Panc1 (cell line): Measurements from ENCODE around the gene APCDD1L. TPM values are rescaled to one million over a fixed set of nuclear protein-coding genes. Genes with fewer than 3 reads are reported as not detected.

ENCODE experiments used
- ATAC-seq: fragments of 200-7000 bp; cut with Tn5 transposase; 2 replicates; pipeline ENCODE4 v1.9.1; 2020; ENCODE audit warnings: mild to moderate bottlenecking, moderate library complexity
- BruUV-seq: library from RNA; stranded (reverse); fragments of 400-500 nt; replicated peaks from 2 replicates; lab custom pipeline; 2021; lab: Mats Ljungman, UMichigan
- CTCF ChIA-PET: fragments of 300-600 bp; sonication (Branson Sonifier 250); formaldehyde crosslinking; loops from one replicate; lab custom pipeline; 2022; ENCODE audit warnings: antibody characterized with exemption; lab: Charles Lee
- POLR2A ChIA-PET: fragments of 300-600 bp; sonication (Branson Sonifier 250); formaldehyde crosslinking; loops from one replicate; lab custom pipeline; 2022; ENCODE audit warnings: antibody characterized with exemption; lab: Charles Lee
- DNase-seq: peaks from one replicate; pipeline ENCODE4 v3.0.0-alpha.2; 2010; ENCODE audit warnings: low read depth, low spot score
- H3K27ac ChIP-seq: 2 replicates; pipeline ENCODE4 v1.5.1; 2011; ENCODE audit warnings: mild to moderate bottlenecking, low read length, inconsistent platforms
- H3K27me3 ChIP-seq: fragments of 200-500 bp; sonication (Bioruptor generic); 2 replicates; pipeline ENCODE4 v1.6.0; 2014; ENCODE audit warnings: low read length, inconsistent platforms; ENCODE audit not compliant: control insufficient read depth, insufficient read depth
- H3K36me3 ChIP-seq: fragments of 200-500 bp; sonication (Bioruptor generic); 2 replicates; pipeline ENCODE4 v1.5.1; 2014; ENCODE audit warnings: inconsistent platforms, mild to moderate bottlenecking, low read length, moderate library complexity; ENCODE audit not compliant: control insufficient read depth, insufficient read depth
- H3K4me1 ChIP-seq: 2 replicates; pipeline ENCODE4 v1.5.1; 2011; ENCODE audit warnings: inconsistent platforms, mild to moderate bottlenecking, low read length, moderate library complexity; ENCODE audit not compliant: control insufficient read depth, insufficient read depth
- H3K4me3 ChIP-seq, 2 experiments: 2 replicates each; pipeline ENCODE4 v1.5.1; 2011 to 2012; ENCODE audit warnings: low read depth in 2 of 2, low read length in 2 of 2, mild to moderate bottlenecking in 2 of 2, inconsistent platforms in 1 of 2, moderate library complexity in 1 of 2
- H3K9me3 ChIP-seq: fragments of 200-500 bp; sonication (Bioruptor generic); 2 replicates; pipeline ENCODE4 v1.5.1; 2014; ENCODE audit warnings: low read depth, mild to moderate bottlenecking, inconsistent platforms, low read length, moderate library complexity; ENCODE audit not compliant: control insufficient read depth, insufficient read depth
- POLR2AphosphoS5 ChIP-seq: IDR thresholded peaks from 2 replicates; pipeline ENCODE4 v1.6.1; 2012; ENCODE audit warnings: mild to moderate bottlenecking, low read depth, low read length, moderate library complexity
- SIN3A ChIP-seq: IDR thresholded peaks from 2 replicates; pipeline ENCODE4 v1.6.1; 2012; ENCODE audit warnings: low read depth, mild to moderate bottlenecking, low read length, moderate library complexity, borderline replicate concordance; ENCODE audit not compliant: insufficient read depth
- TCF7L2 ChIP-seq: IDR thresholded peaks from 2 replicates; pipeline ENCODE4 v1.6.1; 2011; ENCODE audit warnings: mild to moderate bottlenecking, low read depth, low read length, inconsistent platforms
- in situ Hi-C: cut with HindIII; loops from 2 replicates; pipeline ENCODE4 v1.10.0; 2016; ENCODE audit warnings: low sequenced_read_pairs, low pct_unique_long_range_greater_than_20kb
- intact Hi-C: fragments of 100-400 bp; cut with micrococcal nuclease; formaldehyde crosslinking; loops from one replicate; pipeline ENCODE4 v1.10.0; 2022; ENCODE audit not compliant: unreplicated experiment
- total RNA-seq: library from RNA; stranded (reverse); gene quantifications from one replicate; pipeline ENCODE4 v1.2.1, GENCODE V29; 2021; ENCODE audit not compliant: unreplicated experiment
- TF ChIP-seq, protein P1 (sequence below): fragments of 450-650 bp; IDR thresholded peaks from 2 replicates; pipeline ENCODE4 v1.5.1; 2017; ENCODE audit warnings: mild to moderate bottlenecking
- TF ChIP-seq, protein P2 (sequence below), 2 experiments: IDR thresholded peaks; 2 replicates each; pipeline ENCODE4 v1.6.1; 2011 to 2012; ENCODE audit warnings: low read depth in 2 of 2, control low read depth in 1 of 2, low read length in 1 of 2, mild to moderate bottlenecking in 1 of 2, moderate library complexity in 1 of 2; ENCODE audit not compliant: insufficient read depth in 1 of 2

Gene APCDD1L
- total RNA-seq, 1 experiment from 2014 or later: 0.62 TPM

DNA sequence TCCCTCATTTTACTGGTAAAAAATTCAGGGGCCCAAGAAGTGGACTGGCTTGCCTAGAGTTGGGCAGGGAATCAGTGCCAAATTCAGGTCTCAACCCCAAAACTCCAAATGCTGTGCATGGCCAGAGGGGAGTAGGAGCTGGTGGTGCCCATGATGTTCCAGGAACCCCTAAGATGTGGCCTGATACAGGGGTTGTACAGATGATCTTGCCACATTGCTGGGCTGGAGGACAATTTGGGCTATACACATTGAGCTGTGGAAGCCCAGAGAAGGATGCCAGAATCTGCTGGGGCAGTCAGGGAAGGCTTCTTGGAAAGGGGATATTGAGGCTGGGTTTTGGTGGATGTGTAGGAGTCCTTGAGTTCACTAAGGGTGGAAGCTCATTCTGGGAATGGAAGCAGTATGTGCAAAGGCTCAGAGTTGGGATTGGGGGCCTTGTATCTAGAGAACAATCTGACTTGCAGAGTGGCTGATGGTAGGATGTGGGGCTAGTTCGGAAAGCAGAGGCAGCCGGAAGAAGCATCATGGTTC, 38.0 kb upstream of the APCDD1L start:
- no TSS peak for BruUV-seq
- ATAC-seq (no peak), DNase-seq (no peak)
- Histone ChIP-seq H3K36me3 (no peaks in the 10 kb centered on the region), H3K9me3 (no peaks in the 10 kb centered on the region), H3K4me1 (no peaks in the 10 kb centered on the region; the same call in 1 of the 2 replicates), H3K27me3 (no peaks in the 10 kb centered on the region), H3K4me3 (no peak overlapping the region), H3K27ac (no peak overlapping the region)
- TF ChIP-seq, protein P1, sequence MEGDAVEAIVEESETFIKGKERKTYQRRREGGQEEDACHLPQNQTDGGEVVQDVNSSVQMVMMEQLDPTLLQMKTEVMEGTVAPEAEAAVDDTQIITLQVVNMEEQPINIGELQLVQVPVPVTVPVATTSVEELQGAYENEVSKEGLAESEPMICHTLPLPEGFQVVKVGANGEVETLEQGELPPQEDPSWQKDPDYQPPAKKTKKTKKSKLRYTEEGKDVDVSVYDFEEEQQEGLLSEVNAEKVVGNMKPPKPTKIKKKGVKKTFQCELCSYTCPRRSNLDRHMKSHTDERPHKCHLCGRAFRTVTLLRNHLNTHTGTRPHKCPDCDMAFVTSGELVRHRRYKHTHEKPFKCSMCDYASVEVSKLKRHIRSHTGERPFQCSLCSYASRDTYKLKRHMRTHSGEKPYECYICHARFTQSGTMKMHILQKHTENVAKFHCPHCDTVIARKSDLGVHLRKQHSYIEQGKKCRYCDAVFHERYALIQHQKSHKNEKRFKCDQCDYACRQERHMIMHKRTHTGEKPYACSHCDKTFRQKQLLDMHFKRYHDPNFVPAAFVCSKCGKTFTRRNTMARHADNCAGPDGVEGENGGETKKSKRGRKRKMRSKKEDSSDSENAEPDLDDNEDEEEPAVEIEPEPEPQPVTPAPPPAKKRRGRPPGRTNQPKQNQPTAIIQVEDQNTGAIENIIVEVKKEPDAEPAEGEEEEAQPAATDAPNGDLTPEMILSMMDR: no peak
- TF ChIP-seq POLR2AphosphoS5 (no peak), SIN3A (no peak), TCF7L2 (no peak)
- TF ChIP-seq, protein P2, sequence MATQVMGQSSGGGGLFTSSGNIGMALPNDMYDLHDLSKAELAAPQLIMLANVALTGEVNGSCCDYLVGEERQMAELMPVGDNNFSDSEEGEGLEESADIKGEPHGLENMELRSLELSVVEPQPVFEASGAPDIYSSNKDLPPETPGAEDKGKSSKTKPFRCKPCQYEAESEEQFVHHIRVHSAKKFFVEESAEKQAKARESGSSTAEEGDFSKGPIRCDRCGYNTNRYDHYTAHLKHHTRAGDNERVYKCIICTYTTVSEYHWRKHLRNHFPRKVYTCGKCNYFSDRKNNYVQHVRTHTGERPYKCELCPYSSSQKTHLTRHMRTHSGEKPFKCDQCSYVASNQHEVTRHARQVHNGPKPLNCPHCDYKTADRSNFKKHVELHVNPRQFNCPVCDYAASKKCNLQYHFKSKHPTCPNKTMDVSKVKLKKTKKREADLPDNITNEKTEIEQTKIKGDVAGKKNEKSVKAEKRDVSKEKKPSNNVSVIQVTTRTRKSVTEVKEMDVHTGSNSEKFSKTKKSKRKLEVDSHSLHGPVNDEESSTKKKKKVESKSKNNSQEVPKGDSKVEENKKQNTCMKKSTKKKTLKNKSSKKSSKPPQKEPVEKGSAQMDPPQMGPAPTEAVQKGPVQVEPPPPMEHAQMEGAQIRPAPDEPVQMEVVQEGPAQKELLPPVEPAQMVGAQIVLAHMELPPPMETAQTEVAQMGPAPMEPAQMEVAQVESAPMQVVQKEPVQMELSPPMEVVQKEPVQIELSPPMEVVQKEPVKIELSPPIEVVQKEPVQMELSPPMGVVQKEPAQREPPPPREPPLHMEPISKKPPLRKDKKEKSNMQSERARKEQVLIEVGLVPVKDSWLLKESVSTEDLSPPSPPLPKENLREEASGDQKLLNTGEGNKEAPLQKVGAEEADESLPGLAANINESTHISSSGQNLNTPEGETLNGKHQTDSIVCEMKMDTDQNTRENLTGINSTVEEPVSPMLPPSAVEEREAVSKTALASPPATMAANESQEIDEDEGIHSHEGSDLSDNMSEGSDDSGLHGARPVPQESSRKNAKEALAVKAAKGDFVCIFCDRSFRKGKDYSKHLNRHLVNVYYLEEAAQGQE (IDR thresholded peaks at IDR 0.05; ENCODE audit: insufficient read depth in 1 of 2, low read depth in 2 of 2, low read length in 1 of 2): no peak
- CTCF ChIA-PET: no interaction called here
- intact Hi-C loops (no loop called here), in situ Hi-C loops (no loop called here)
- POLR2A ChIA-PET: no interaction called here

DNA sequence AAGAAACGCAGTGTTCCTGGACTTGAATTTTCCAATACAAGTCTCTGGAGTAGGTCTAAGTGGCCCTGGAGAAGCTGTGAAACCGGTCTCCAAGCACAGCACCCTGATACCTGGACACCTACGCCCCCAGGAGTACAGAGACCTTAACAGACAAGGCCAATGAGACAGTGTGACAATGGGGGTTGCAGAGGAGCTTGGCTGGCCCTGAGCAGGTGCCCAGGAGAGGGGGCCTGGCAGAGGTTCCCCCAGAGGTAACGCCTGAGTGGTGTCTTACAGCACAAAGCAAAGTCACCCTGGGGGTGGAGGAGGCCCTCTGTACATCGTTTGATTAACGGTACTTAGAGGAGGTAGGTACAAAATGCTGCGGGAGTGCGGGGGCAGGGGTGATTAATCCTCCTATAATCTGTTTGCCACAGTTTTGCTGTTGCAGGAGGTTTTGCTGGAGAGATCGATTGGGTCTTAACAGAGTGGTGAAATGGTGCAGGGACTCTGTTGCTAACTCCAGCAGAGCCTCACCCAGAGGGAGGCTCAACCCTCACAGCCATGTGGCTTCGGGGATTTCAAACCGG, 37.3 kb upstream of the APCDD1L start:
- DNase-seq (no peak), ATAC-seq (no peak)
- no peak overlapping the region for H3K4me3 ChIP-seq
- H3K4me1 ChIP-seq: peaks cover 6% of the 10 kb centered on the region
- H3K36me3 ChIP-seq: no peaks in the 10 kb centered on the region
- H3K9me3 ChIP-seq: no peaks in the 10 kb centered on the region
- TF ChIP-seq, protein P2 (IDR thresholded peaks at IDR 0.05; ENCODE audit: insufficient read depth in 1 of 2, low read depth in 2 of 2, low read length in 1 of 2): no peak
- TF ChIP-seq SIN3A (no peak), POLR2AphosphoS5 (no peak), TCF7L2 (no peak)
- TF ChIP-seq, protein P1: no peak
- intact Hi-C loops (no loop called here), in situ Hi-C loops (no loop called here)
- no peak overlapping the region for H3K27ac ChIP-seq
- ChIA-PET CTCF (no interaction called here), POLR2A (interaction anchor here (0.7 kb wide), 1 partner anchor 322 kb away, joined by 3 read pairs; no protein-coding TSS in a partner anchor)
- no TSS peak for BruUV-seq
- H3K27me3 ChIP-seq: no peaks in the 10 kb centered on the region
